Measurements from ENCODE around the gene SFMBT2. TPM values are rescaled to one million over a fixed set of nuclear protein-coding genes. Genes with fewer than 3 reads are reported as not detected.

SFMBT2 gene
- total RNA-seq, 6 experiments from 2014 or later: 0.03 to 0.12 (median 0.06) TPM

DNA sequence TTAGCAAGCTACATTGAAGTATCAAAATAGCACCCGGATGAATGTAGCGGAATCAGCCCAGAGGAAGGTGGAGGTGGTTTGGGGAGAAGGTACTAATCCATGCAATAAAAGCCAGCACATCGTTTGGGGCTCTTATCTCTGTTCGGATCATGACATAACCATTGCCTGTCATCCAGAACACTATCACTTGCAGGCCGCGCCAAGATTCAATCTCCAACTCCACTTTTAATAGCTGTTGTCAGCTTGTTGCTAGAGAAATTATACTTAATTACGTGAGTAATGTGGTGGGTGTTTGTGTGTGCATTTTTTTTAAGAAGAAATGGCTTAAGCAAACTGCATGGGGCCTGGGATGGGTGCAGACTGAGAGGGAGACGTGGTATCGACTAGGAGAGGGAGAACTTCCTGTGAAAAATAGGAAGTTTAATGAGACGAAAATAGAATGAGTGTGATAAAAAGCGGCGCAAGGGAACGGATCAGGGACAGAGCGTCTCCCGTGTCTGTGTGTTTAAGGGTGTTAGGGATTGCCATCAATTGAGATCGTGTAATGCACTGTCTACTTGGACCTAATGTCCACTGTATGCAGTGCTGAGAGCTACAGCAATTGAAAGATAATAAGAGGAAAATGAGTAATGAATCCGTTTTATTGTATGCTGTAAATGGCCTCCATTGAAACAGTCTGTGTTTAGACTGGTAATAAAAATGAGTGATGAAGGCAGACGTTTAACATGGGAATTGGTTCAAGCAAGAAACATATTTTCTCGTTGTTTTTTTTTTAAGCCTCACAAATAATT is 27.6 kb upstream of the SFMBT2 start:
- Mint-ChIP-seq H3K4me3 (no peak overlapping the region), H3K27ac (no peak overlapping the region), H3K36me3 (ENCODE audit: low read depth) (no peaks in the 10 kb centered on the region), H3K9me3 (peaks cover 9% of the 10 kb centered on the region; the same call in 1 of the 2 replicates), H3K27me3 (ENCODE audit: insufficient read depth) (peaks cover 4% of the 10 kb centered on the region; the same call in 1 of the 2 replicates), H3K4me1 (ENCODE audit: low read depth) (no peaks in the 10 kb centered on the region)
- TF ChIP-seq, protein P1, sequence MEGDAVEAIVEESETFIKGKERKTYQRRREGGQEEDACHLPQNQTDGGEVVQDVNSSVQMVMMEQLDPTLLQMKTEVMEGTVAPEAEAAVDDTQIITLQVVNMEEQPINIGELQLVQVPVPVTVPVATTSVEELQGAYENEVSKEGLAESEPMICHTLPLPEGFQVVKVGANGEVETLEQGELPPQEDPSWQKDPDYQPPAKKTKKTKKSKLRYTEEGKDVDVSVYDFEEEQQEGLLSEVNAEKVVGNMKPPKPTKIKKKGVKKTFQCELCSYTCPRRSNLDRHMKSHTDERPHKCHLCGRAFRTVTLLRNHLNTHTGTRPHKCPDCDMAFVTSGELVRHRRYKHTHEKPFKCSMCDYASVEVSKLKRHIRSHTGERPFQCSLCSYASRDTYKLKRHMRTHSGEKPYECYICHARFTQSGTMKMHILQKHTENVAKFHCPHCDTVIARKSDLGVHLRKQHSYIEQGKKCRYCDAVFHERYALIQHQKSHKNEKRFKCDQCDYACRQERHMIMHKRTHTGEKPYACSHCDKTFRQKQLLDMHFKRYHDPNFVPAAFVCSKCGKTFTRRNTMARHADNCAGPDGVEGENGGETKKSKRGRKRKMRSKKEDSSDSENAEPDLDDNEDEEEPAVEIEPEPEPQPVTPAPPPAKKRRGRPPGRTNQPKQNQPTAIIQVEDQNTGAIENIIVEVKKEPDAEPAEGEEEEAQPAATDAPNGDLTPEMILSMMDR (IDR thresholded peaks at IDR 0.05): no peak
- no peak for DNase-seq

DNA sequence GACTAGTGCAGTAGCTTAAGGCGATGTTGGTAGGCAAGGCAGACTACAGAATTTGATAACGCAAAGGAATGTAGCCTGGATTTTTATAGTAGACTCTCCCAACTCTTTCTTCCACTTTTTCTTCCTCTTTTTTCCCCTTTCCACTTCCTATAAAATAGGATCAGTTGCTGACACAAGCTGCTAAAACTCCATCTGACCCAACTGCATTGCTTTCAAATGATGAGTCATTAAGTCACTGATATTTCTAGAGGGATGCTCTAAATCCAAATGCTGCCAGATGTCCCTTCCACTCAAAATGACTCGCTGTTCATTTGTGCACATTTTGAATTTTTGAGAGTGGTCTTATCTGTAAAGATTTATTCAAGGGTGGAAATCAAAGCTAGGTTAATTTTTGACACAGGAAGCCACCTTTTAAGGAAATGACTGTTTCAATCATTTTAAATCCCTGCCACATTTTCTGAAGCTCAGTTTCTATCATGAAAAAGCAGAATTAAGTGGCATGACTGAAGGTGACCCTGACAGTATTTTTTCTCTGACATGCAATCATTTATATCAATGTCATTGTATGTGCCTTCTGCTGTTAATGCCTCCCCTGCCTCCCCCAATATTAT is 25.8 kb upstream of the SFMBT2 start:
- Mint-ChIP-seq H3K36me3 (ENCODE audit: low read depth) (no peaks in the 10 kb centered on the region), H3K27ac (no peak overlapping the region), H3K4me1 (ENCODE audit: low read depth) (no peaks in the 10 kb centered on the region), H3K4me3 (no peak overlapping the region), H3K9me3 (peaks cover 9% of the 10 kb centered on the region; the same call in 1 of the 2 replicates), H3K27me3 (ENCODE audit: insufficient read depth) (peaks cover 4% of the 10 kb centered on the region; the same call in 1 of the 2 replicates)
- no peak for DNase-seq
- TF ChIP-seq, protein P1 (IDR thresholded peaks at IDR 0.05): no peak

DNA sequence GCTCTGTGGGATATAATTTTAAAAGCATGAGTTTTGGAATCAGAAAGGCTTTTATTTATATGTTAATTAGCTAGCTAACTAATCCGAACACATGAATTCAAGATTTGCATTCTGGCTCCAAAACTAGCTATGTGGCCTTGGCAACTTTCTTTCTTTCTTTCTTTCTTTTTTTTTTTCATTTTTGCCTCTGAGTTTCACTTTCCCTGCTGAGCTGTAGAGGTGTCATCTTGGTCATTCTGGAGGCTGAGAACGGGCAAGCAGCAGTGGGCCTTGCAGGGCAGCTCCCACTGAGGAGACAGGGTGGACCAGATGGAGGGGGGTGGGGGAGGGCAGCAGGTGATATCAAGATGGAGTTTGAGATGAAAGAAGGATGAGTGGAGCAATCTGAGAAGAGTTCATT is 24.8 kb upstream of the SFMBT2 start:
- Mint-ChIP-seq H3K36me3 (ENCODE audit: low read depth) (no peaks in the 10 kb centered on the region), H3K27me3 (ENCODE audit: insufficient read depth) (peaks cover 2% of the 10 kb centered on the region; the same call in 1 of the 2 replicates), H3K9me3 (peaks cover 2% of the 10 kb centered on the region; the same call in 1 of the 2 replicates), H3K4me3 (no peak overlapping the region), H3K27ac (no peak overlapping the region), H3K4me1 (ENCODE audit: low read depth) (no peaks in the 10 kb centered on the region)
- DNase-seq: no peak
- TF ChIP-seq, protein P1 (IDR thresholded peaks at IDR 0.05): no peak

DNA sequence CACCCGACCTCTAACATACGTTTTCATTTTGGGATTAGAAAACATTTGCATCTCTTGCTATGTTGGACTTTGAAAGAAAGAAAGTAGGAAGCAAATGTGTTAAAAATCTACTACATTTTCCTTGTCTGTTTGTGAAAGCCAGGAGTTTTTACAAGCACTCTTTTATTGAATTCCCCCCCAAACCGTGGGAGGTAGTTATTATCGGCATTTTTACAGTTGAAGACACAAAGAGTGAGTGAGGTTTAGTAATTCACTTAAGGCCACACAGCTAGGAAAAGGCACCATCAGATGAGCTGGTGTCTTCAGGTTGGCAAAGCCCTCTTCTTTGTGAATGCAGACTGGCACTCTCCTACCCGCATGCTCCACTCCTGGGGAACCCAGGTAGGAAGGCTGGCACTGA is 23.5 kb upstream of the SFMBT2 start:
- Mint-ChIP-seq H3K27me3 (ENCODE audit: insufficient read depth) (no peaks in the 10 kb centered on the region; the same call in 1 of the 2 replicates), H3K4me3 (no peak overlapping the region), H3K36me3 (ENCODE audit: low read depth) (no peaks in the 10 kb centered on the region), H3K4me1 (ENCODE audit: low read depth) (no peaks in the 10 kb centered on the region), H3K27ac (no peak overlapping the region), H3K9me3 (no peaks in the 10 kb centered on the region)
- TF ChIP-seq, protein P1 (IDR thresholded peaks at IDR 0.05): no peak
- no peak for DNase-seq

DNA sequence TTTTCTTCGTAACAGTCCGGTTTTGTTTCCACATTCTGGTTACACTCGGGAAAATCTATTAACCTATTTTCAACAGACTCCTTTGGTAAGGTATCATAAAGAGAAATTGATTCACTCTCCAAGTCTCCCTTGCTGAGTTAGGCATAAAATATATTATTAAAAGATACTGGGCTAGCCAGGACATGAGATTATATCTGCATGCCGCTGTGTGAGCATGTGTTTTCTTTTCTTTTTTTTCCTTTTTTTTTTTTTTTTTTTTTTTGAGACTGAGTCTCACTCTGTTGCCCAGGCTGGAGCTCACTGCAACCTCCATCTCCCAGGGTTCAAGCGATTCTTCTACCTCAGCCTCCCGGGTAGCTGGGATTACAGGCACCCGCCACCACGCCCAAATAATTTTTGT is 23.0 kb upstream of the SFMBT2 start:
- DNase-seq: no peak
- Mint-ChIP-seq H3K4me1 (ENCODE audit: low read depth) (no peaks in the 10 kb centered on the region), H3K4me3 (no peak overlapping the region), H3K36me3 (ENCODE audit: low read depth) (no peaks in the 10 kb centered on the region), H3K27ac (no peak overlapping the region), H3K27me3 (ENCODE audit: insufficient read depth) (no peaks in the 10 kb centered on the region; the same call in 1 of the 2 replicates), H3K9me3 (no peaks in the 10 kb centered on the region)
- TF ChIP-seq, protein P1 (IDR thresholded peaks at IDR 0.05): no peak

Data from HFFc6 (cell line).